Measurements from ENCODE around the gene RLIM.
A peak's percentile ranks its signal among the peaks of the same experiment; 100 is the strongest.
"Not testable (repeated sequence)": the region's sequence is repeated elsewhere in the genome, so short reads cannot be mapped to it uniquely, and the experiment has no call there.

RLIM gene

DNA sequence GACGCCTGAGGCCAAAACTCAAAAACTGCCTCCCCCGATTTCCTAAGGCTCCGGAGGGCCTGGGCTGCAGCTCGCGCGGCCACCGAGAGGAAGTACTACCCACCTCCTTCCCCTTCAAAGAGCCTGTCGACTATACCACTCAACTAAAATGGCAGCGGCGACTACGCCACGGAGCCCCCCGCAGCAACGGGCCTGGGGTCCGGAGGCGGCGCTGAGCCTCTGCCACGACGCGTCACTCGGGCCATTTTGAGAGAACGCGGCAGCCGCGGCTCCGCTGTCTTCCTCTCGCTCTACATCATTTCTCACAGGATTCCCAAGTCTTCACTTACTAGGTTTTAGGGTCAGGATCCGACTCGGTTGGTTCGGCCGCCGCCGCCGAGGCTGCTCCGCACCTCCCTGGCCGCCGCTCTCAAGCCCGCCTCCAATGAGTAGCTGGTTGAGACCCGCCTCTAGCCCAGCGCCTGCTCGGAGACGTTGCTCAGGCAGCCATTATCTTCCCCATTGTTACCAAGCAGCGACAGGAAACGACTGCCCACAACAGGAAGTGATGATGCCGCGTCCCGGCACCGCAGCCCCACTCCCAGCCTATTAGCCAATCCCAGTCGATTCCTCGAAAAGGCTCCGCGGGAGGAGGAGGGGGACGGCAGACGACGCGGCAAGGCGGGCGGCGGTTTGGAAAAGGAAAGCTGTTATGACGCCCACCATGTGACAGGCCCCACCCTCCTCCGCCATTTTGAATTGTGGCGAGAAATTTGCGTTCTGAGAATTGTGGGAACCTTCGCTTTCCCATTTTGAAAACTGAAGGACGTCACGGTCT is at the start of gene RLIM:
Gene RLIM (minus strand): TSS at position 532 of the 817 bp plus-strand sequence. CDS start 18,647 bp downstream, outside the sequence.
- DNase-seq (ENCODE audit: low spot score) = peak; percentile 90

- no peak for DNase-seq (ENCODE audit: low spot score)
These were observed 41.8 kb upstream of the RLIM start for GRCh38 chrX:74656079-74656745.

DNA sequence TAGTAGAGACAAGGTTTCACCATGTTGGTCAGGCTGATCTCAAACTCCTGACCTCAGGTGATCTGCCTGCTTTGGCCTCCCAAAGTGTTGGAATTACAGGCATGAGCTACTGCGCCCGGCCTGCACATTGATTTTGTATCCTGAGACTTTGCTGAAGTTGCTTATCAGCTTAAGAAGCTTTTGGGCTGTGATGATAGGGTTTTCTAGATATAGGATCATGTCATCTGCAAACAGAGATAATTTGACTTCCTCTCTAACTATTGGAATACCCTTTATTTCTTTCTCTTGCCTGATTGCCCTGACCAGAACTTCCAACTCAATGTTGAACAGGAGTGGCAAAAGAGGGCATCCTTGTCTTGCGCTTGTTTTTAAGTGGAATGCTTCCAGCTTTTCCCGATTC is 40.5 kb upstream of the RLIM start:
- DNase-seq (ENCODE audit: low spot score) = not testable (repeated sequence)

DNA sequence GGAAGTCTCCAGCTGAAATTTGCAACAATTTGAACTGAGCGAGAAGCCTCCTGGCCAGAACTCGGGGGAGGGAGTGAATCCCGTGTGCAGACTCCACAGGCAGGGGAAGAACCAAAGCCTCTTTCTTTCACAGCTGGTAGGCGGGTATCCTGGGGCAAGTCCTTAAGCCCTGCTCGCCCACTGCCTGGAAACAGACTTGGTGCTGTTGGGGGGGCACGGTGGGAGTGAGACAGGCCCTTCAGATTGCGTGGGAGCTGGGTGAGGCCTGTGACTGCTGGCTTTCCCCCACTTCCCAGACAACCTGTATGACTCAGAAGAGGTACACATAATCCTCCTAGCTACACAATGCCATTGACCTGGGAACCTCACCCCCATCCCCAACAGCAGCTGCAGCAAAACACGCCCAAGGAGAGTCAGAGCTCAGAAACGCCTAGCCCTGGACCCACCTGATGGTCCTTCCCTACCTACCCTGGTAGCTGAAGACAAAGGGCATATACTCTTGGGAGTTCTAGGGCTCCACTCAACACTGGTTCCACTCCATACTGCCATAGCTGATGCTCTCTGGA is 22.4 kb upstream of the RLIM start:
- no peak for DNase-seq (ENCODE audit: low spot score)

- peak; percentile 32 for DNase-seq (ENCODE audit: low spot score)
These were observed 893 bp downstream of the RLIM start for GRCh38 chrX:74613370-74614092.

GRCh38 chrX:74606799-74607198 is 7.6 kb downstream of the RLIM start:
- DNase-seq (ENCODE audit: low spot score) = no peak

DNA sequence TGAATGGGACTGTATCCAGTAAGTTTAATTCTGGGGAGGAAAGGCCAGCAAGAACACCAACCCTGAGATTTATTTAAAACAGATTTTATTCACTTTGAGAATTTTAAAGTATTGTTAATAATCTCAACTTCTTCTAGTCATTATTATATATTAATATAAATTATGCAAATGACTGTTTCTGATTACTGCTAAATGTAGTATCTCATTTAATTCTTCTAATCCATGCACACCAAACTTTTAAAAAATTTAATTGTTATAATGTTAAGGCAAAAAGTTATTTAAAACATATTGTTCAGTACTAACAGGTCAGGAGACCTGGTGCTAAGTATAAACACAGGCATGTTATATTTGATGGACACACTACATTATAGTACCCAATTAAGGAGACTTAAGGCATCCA is 8.1 kb downstream of the RLIM start:
- no peak for DNase-seq (ENCODE audit: low spot score)

GRCh38 chrX:74603040-74603439 is 11.4 kb downstream of the RLIM start:
- DNase-seq (ENCODE audit: low spot score) = no peak

- DNase-seq (ENCODE audit: low spot score) = no peak
These were observed 12.3 kb downstream of the RLIM start for GRCh38 chrX:74602142-74602541.

DNA sequence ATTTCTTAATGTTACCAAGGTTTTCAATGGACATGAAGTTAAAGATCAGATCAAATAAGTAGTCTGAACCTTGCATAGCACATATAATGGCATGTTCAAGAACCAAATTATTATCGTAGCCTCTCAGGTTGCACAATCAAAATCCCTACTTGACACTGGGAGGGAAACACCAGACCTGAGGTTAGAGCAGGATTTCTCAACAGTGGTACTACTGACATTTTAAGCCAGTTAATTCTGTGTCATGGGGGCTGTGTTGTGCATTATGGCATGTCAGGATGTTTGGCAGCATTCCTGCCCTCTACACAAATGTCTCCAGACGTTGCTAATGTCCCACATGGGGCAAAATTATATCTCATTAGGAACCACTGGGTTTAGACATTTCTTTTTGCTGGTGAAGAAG is 20.8 kb downstream of the RLIM start:
- DNase-seq (ENCODE audit: low spot score) = no peak

DNA sequence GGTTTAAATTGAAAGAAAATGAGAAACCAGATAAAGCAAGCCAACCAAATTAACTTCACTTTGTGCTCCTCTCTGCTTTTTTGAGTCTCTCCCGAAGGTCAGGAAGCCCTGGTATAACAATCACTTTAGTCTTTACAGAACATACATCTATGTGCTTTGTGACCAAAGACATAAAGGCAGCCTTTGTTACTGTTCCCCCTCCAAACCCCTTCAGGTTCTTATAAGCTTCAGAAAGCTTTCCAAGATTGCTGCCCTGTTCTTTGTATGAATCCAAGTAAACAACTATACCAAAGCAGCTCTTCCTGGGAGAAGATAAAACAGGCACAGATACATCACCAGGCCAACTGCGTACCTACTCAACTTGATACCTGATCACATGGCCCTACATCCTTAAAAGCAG is 28.7 kb downstream of the RLIM start:
- no peak for DNase-seq (ENCODE audit: low spot score)

GRCh38 chrX:74579597-74580198 is 34.7 kb downstream of the RLIM start:
- no peak for DNase-seq (ENCODE audit: low spot score)

GRCh38 chrX:74578137-74578536 is 36.3 kb downstream of the RLIM start:
- no peak for DNase-seq (ENCODE audit: low spot score)

DNA sequence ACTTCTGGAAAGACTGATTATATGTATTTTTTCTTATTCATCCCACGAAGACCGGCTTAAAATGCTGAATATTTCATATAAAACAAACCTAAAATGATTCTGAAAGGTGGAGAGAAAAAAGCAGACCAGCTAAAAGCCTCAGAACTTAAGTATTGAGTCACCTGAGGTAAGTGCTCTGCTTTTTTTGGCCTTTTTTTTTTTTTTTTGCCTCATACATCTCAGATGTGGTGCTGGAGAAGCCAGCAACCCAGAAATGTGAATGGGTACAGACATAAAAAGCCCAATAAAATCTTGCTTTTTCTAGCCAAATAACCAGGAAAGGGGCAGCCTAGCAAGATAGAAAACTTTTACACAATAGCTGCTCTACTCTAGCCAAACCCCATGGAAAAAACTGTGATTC is 57.0 kb downstream of the RLIM start:
- DNase-seq (ENCODE audit: low spot score) = no peak

DNA sequence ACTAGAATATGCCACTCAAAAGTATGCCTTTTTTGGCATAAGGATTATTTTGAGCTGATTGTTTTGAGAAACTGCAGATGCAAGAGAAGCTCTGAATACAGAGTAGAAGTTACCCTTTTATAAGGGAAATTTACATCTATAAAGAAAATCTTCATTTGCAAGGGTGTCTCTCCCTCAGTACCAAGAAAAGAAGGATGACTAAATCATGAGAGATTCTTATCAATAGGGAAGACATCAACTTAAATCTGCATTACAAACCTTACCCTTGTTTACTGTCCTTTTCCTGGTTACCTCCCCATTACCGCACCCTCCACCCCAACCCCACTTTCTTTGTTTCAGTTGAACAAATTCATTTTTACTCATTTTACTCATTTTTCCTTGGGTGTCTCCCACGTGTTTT is 62.5 kb downstream of the RLIM start:
- DNase-seq (ENCODE audit: low spot score) = no peak

GRCh38 chrX:74550295-74550802 is 64.1 kb downstream of the RLIM start:
- peak; percentile 68 for DNase-seq (ENCODE audit: low spot score)

DNA sequence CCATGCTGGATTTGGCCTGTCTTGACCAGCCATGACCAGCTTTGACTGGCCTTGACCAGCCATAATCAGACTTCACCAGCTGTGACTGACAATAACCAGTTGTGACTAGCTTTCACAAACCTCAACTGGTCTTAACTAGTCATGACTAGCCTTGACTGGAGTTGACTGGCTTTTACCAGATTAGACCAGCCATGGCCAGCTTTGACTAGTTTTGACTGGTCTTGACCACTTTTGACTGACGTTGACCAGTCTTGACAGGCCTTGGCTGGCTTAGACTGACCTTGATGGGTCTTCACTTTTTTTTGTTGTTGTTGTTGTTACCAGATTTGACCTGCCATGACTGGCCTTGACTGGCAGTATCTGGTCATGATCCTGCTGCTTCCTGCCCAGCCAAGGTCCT is 67.4 kb downstream of the RLIM start:
- DNase-seq (ENCODE audit: low spot score) = no peak

DNA sequence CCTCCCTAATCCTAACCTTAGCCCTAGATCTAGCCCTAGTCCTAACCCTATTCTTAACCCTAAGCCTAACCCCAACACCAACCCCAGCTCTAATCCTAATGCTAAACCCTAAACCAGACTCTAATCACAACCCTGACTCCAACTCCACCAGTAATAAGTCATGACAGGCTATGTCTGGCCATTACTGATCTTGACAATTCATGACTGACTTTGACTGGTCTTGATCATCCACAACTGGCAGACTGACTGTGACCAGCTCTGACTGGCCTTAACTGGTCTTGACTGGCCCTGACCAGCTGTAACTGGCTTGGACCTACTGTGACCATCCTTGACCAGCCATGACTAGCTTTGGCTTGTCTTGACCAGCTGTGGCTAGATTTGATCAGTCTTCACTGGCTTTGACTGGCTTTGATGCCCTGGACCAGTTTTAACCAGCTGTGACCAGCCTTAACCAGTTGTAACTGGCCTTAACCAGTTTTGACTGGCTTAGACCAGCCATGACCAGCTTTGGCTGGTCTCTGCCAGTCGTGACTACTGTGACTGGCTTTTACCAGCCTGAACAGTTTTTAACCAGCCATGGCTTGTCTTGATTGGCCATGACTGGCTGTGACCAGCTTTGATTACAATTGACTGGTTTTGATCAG is 68.4 kb downstream of the RLIM start:
- no peak for DNase-seq (ENCODE audit: low spot score)

DNA sequence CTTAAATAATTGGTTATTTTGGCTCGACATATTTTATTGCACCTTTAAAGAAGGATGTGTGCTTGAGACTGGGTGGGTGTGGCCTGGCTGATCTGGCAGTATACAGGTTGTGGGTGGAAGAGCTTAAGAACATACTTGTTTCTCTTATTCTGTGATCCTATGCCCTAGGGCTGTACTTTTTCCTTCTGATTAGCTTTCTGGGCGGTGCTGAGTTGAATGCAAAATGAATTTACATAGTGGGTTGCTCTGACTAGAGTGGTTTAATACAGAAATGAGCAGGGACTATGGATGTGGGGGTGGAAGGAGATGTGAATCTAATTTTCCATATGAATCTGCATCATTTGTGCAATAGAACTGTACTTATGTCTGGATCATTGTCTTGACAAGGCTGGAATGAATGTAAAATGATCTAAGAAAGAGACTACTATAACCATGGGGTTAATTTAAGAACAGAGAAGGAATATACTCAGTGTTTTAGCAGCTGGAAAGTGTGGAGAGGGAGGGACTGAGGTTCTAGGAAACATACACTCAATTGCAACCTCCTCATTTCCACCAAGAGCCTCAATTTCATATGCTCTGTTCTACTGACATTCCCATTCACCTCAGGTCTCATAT is 73.7 kb downstream of the RLIM start:
- no peak for DNase-seq (ENCODE audit: low spot score)

GRCh38 chrX:74536832-74537371 is 77.5 kb downstream of the RLIM start:
- no peak for DNase-seq (ENCODE audit: low spot score)

All from D341Med (cell line).